RWPE1 (cell line): ENCODE measurements around the gene ZNF845.
"Not testable (repeated sequence)": the region's sequence is repeated elsewhere in the genome, so short reads cannot be mapped to it uniquely, and the experiment has no call there.

Experiments used
- CTCF ChIA-PET: fragments of 350-600 bp; sonication (Branson Sonifier 250); formaldehyde crosslinking; extraction: SDS; loops from one replicate; lab custom pipeline; 2021; lab: Yijun Ruan, JAX
- POLR2A ChIA-PET: fragments of 400-600 bp; formaldehyde crosslinking; extraction: SDS; loops from one replicate; lab custom pipeline; 2020; ENCODE audit warnings: antibody characterized with exemption; ENCODE audit not compliant: low non-redundant PET; lab: Yijun Ruan, JAX
- DNase-seq: peaks from one replicate; pipeline ENCODE4 v3.0.0; 2012; ENCODE audit warnings: low spot score
- H3K27ac ChIP-seq: fragments of 450-650 bp; 2 replicates; pipeline ENCODE4 v1.5.1; 2017
- TF ChIP-seq, protein P1 (sequence below): fragments of 450-650 bp; conservative IDR thresholded peaks from 2 replicates; pipeline ENCODE4 v1.5.1; 2017; ENCODE audit warnings: low read depth, mild to moderate bottlenecking

Gene ZNF845

GRCh38 chr19:53333463-53334449 lies at the start of gene ZNF845:
TSS of gene ZNF845 (plus strand) at chr19:53333749. CDS start at chr19:53341308, 7,559 bp downstream.
- peak within 1 kb of the TSS; percentile 85 for H3K27ac ChIP-seq
- TF ChIP-seq, protein P1, sequence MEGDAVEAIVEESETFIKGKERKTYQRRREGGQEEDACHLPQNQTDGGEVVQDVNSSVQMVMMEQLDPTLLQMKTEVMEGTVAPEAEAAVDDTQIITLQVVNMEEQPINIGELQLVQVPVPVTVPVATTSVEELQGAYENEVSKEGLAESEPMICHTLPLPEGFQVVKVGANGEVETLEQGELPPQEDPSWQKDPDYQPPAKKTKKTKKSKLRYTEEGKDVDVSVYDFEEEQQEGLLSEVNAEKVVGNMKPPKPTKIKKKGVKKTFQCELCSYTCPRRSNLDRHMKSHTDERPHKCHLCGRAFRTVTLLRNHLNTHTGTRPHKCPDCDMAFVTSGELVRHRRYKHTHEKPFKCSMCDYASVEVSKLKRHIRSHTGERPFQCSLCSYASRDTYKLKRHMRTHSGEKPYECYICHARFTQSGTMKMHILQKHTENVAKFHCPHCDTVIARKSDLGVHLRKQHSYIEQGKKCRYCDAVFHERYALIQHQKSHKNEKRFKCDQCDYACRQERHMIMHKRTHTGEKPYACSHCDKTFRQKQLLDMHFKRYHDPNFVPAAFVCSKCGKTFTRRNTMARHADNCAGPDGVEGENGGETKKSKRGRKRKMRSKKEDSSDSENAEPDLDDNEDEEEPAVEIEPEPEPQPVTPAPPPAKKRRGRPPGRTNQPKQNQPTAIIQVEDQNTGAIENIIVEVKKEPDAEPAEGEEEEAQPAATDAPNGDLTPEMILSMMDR: no peak
- ChIA-PET POLR2A (no interaction called here), CTCF (no interaction called here)
- peak; percentile 86 for DNase-seq

DNA sequence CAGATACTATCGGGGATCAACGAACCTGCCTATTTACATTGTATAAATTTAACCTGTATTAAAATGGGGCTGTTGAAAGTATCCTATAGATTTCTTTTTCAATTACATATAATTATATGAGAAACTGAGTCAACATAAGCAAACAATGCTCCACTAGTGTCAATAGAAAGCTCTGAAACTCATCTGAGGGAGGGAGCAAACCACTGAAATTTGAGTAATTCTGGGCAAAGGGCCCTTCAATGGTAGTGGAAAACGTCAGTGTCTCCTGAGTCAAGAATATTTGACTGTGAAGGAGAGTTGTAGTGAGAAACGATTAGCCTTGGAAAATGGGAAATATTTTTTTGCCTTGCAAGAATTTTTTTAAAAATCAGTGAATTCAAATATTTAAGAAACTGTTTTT lies 48.5 kb upstream of the ZNF845 start:
- ChIA-PET POLR2A (no interaction called here), CTCF (no interaction called here)

GRCh38 chr19:53290758-53291549 lies 42.6 kb upstream of the ZNF845 start:
- H3K27ac ChIP-seq: no peak overlapping the region
- ChIA-PET POLR2A (no interaction called here), CTCF (no interaction called here)
- DNase-seq: no peak
- TF ChIP-seq, protein P1: no peak

More for the DNA sequence above, 48.5 kb upstream of the ZNF845 start:
- TF ChIP-seq, protein P1: no peak
- DNase-seq: no peak
- no peak overlapping the region for H3K27ac ChIP-seq

GRCh38 chr19:53294786-53295441 lies 38.6 kb upstream of the ZNF845 start:
- TF ChIP-seq, protein P1: no peak
- ChIA-PET CTCF (interaction anchor here (0.5 kb wide), 1 partner anchor 269 kb away, joined by 4 read pairs; no protein-coding TSS in a partner anchor), POLR2A (no interaction called here)
- DNase-seq: no peak
- H3K27ac ChIP-seq: no peak overlapping the region

- H3K27ac ChIP-seq, DNase-seq, CTCF ChIA-PET, POLR2A ChIA-PET: not testable (repeated sequence)
Measured at GRCh38 chr19:53301341-53301740, 32.2 kb upstream of the ZNF845 start.

- DNase-seq: no peak
- H3K27ac ChIP-seq: no peak overlapping the region
- ChIA-PET POLR2A (no interaction called here), CTCF (no interaction called here)
- TF ChIP-seq, protein P1: no peak
Measured at GRCh38 chr19:53308339-53308811, 25.2 kb upstream of the ZNF845 start.
